Lower lobe of right lung (tissue), 2 donors: ENCODE measurements around the gene RAPGEF4. TPM values are rescaled to one million over a fixed set of nuclear protein-coding genes. Genes with fewer than 3 reads are reported as not detected.
A peak's percentile ranks its signal among the peaks of the same experiment; 100 is the strongest.
"Not testable (repeated sequence)": the region's sequence is repeated elsewhere in the genome, so short reads cannot be mapped to it uniquely, and the experiment has no call there.

Source experiments
- ATAC-seq, 2 donors: fragments of 200-7000 bp; cut with Tn5 transposase; one replicate each; pipeline ENCODE4 v1.9.1; 2020 to 2022; ENCODE audit warnings: mild to moderate bottlenecking in 2 of 2, moderate library complexity in 2 of 2
- DNase-seq: peaks from one replicate; pipeline ENCODE4 v3.0.0-alpha.2; 2020
- H3K27ac ChIP-seq: fragments of 200-600 bp; one replicate; pipeline ENCODE4 v1.8.0; 2022
- H3K27me3 ChIP-seq: fragments of 200-600 bp; one replicate; pipeline ENCODE4 v1.8.0; 2022; ENCODE audit warnings: low read depth
- H3K36me3 ChIP-seq: fragments of 200-600 bp; one replicate; pipeline ENCODE4 v1.8.0; 2022; ENCODE audit warnings: mild to moderate bottlenecking
- H3K4me1 ChIP-seq: fragments of 200-600 bp; one replicate; pipeline ENCODE4 v1.8.0; 2022
- H3K4me3 ChIP-seq: fragments of 200-600 bp; one replicate; pipeline ENCODE4 v1.8.0; 2022; ENCODE audit warnings: mild to moderate bottlenecking
- H3K9me3 ChIP-seq: fragments of 200-600 bp; one replicate; pipeline ENCODE4 v1.8.0; 2022
- CTCF ChIP-seq: fragments of 200-600 bp; IDR thresholded peaks from one replicate; pipeline ENCODE4 v1.8.0; 2022; ENCODE audit warnings: antibody characterized with exemption, mild to moderate bottlenecking
- intact Hi-C: fragments of 100-400 bp; cut with DNase I; formaldehyde crosslinking; loops from one replicate; pipeline ENCODE4 v1.11.0; 2022
- total RNA-seq: library from RNA; stranded (reverse); fragmentation: NEBNext Ultra II Directional; extraction: Animal tissue kit (Norgen Biotek cat#: 25700); gene quantifications from one replicate; pipeline ENCODE4 v1.2.1, GENCODE V29; 2021
- donor health status: DM: no; HTN: yes; CAD: no; lungs with severe emphysema.

RAPGEF4 gene
- total RNA-seq, 1 donor from 2014 or later: 14.6 TPM

- ATAC-seq (no peak), DNase-seq (no peak)
- peaks cover 23% of the 10 kb centered on the region for H3K4me1 ChIP-seq
- no peak overlapping the region for H3K4me3 ChIP-seq
- H3K27me3 ChIP-seq: no peaks in the 10 kb centered on the region
- peaks cover 9% of the 10 kb centered on the region for H3K36me3 ChIP-seq
- H3K9me3 ChIP-seq: no peaks in the 10 kb centered on the region
- peak overlapping the region; percentile 31 for H3K27ac ChIP-seq
- intact Hi-C loops: no loop called here
- no peak for TF ChIP-seq CTCF
Observed at GRCh38 chr2:173090973-173091660, 355.5 kb downstream of the RAPGEF4 start.

GRCh38 chr2:173091910-173092309, 356.3 kb downstream of the RAPGEF4 start:
- Histone ChIP-seq H3K9me3 (no peaks in the 10 kb centered on the region), H3K36me3 (peaks cover 15% of the 10 kb centered on the region), H3K27me3 (no peaks in the 10 kb centered on the region), H3K4me1 (peaks cover 15% of the 10 kb centered on the region), H3K4me3 (no peak overlapping the region), H3K27ac (no peak overlapping the region)
- no peak for TF ChIP-seq CTCF
- DNase-seq: no peak
- ATAC-seq: no peak
- intact Hi-C loops: no loop called here

DNA sequence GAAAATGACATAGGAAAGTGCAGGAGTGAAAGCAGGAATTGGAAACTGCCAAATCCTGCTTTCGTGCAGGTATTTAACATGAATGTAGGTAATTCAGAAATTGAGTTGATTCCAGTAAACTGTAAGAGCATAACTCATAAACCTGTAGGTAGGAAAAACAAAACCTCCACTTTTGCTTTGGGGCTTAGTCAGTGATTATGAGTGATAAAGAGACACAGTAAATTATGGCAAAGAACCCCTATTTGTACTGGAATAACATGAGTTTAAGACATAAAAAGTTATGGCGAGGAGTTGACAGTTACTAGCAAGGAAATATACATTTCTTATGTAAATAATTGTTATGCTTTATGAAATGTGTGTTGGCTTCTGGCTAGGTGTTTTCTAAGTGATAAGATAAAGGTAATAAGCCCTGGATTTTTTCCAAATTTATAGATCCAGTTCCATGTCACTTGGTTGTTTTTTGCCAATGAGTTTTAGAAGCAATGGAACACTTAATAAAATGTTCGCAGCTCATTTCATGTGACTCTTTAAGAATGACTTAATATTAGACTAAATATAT, 357.3 kb downstream of the RAPGEF4 start:
- TF ChIP-seq CTCF: no peak
- Histone ChIP-seq H3K4me3 (no peak overlapping the region), H3K27me3 (no peaks in the 10 kb centered on the region), H3K27ac (no peak overlapping the region), H3K36me3 (peaks cover 18% of the 10 kb centered on the region), H3K9me3 (no peaks in the 10 kb centered on the region), H3K4me1 (peaks cover 5% of the 10 kb centered on the region)
- intact Hi-C loops: no loop called here
- DNase-seq (no peak), ATAC-seq (no peak)

- intact Hi-C loops, H3K27me3 ChIP-seq, ATAC-seq, DNase-seq, H3K27ac ChIP-seq, H3K4me1 ChIP-seq, H3K4me3 ChIP-seq, H3K9me3 ChIP-seq: not testable (repeated sequence)
- peaks cover 18% of the 10 kb centered on the region for H3K36me3 ChIP-seq
Observed at GRCh38 chr2:173093617-173094016, 358.0 kb downstream of the RAPGEF4 start.

- TF ChIP-seq CTCF: no peak
- ATAC-seq: no peak
Observed at GRCh38 chr2:173094731-173095130, 359.1 kb downstream of the RAPGEF4 start.

GRCh38 chr2:173095356-173095755, 359.7 kb downstream of the RAPGEF4 start:
- no peak overlapping the region for H3K27ac ChIP-seq
- no peak for TF ChIP-seq CTCF

More at GRCh38 chr2:173094731-173095130, 359.1 kb downstream of the RAPGEF4 start:
- Histone ChIP-seq H3K27ac (no peak overlapping the region), H3K4me3 (no peak overlapping the region), H3K4me1 (peaks cover 2% of the 10 kb centered on the region), H3K36me3 (peaks cover 18% of the 10 kb centered on the region), H3K9me3 (no peaks in the 10 kb centered on the region), H3K27me3 (no peaks in the 10 kb centered on the region)
- intact Hi-C loops: no loop called here
- DNase-seq: no peak

More at GRCh38 chr2:173095356-173095755, 359.7 kb downstream of the RAPGEF4 start:
- no peaks in the 10 kb centered on the region for H3K9me3 ChIP-seq
- H3K36me3 ChIP-seq: peaks cover 18% of the 10 kb centered on the region
- ATAC-seq (no peak), DNase-seq (no peak)
- no peak overlapping the region for H3K4me3 ChIP-seq
- intact Hi-C loops: no loop called here
- H3K27me3 ChIP-seq: no peaks in the 10 kb centered on the region
- H3K4me1 ChIP-seq: no peaks in the 10 kb centered on the region
